ENCODE data around the gene ST3GAL2. TPM values are rescaled to one million over a fixed set of nuclear protein-coding genes. Genes with fewer than 3 reads are reported as not detected.

Gene ST3GAL2
- total and polyA plus RNA-seq, 4 donors, result 8.4 to 37.0 (median 30.5) TPM

- ATAC-seq (ENCODE audit: insufficient read depth, low FRiP score), result no peak
- TF ChIP-seq CTCF (IDR thresholded peaks at IDR 0.05; ENCODE audit: control extremely low read depth, extremely low read depth), result no peak
- no peak overlapping the region for H3K4me3 ChIP-seq
- H3K27me3 ChIP-seq (ENCODE audit: control insufficient read depth in 3 of 3, insufficient read depth in 3 of 3, low read length in 2 of 3), result no peaks in the 10 kb centered on the region
- peaks cover 0 to 10% (median 0%) of the 10 kb centered on the region in 5 donors for H3K4me1 ChIP-seq (ENCODE audit: control insufficient read depth in 5 of 5, insufficient read depth in 5 of 5, low read length in 5 of 5)
- peaks cover 0 to 12% (median 2%) of the 10 kb centered on the region in 4 donors for H3K36me3 ChIP-seq (ENCODE audit: control insufficient read depth in 4 of 4, insufficient read depth in 4 of 4, low read length in 4 of 4)
- no peak overlapping the region for H3K9ac ChIP-seq (ENCODE audit: insufficient read depth in 1 of 2, low read length in 2 of 2)
- WGBS, 2 donors, result 61 to 62% methylated on average over 8 of the region's 8 CpGs
- no peaks in the 10 kb centered on the region for H3K9me3 ChIP-seq (ENCODE audit: control insufficient read depth in 4 of 4, insufficient read depth in 3 of 4, low read length in 3 of 4)
- peak overlapping the region in 1 of 2 donors; percentile 17 for H3K27ac ChIP-seq (ENCODE audit: low read depth in 1 of 2, low read length in 1 of 2)
- DNase-seq, result peak in 1 of 3 donors; percentile 26
Measured at GRCh38 chr16:70460737-70461261, 21.9 kb upstream of the ST3GAL2 start.

GRCh38 chr16:70457446-70458166 is 18.7 kb upstream of the ST3GAL2 start:
- peaks cover 0 to 13% (median 6%) of the 10 kb centered on the region in 5 donors for H3K4me1 ChIP-seq (ENCODE audit: control insufficient read depth in 5 of 5, insufficient read depth in 5 of 5, low read length in 5 of 5)
- no peak overlapping the region for H3K4me3 ChIP-seq
- WGBS, 2 donors, result 95 to 96% methylated on average over 5 of the region's 5 CpGs
- H3K9me3 ChIP-seq (ENCODE audit: control insufficient read depth in 4 of 4, insufficient read depth in 3 of 4, low read length in 3 of 4), result no peaks in the 10 kb centered on the region
- peaks cover 0 to 2% (median 0%) of the 10 kb centered on the region in 4 donors for H3K36me3 ChIP-seq (ENCODE audit: control insufficient read depth in 4 of 4, insufficient read depth in 4 of 4, low read length in 4 of 4)
- H3K27ac ChIP-seq (ENCODE audit: low read depth in 1 of 2, low read length in 1 of 2), result no peak overlapping the region
- ATAC-seq (ENCODE audit: insufficient read depth, low FRiP score), result no peak
- DNase-seq, result no peak
- TF ChIP-seq CTCF (IDR thresholded peaks at IDR 0.05; ENCODE audit: control extremely low read depth, extremely low read depth), result no peak
- no peak overlapping the region for H3K9ac ChIP-seq (ENCODE audit: insufficient read depth in 1 of 2, low read length in 2 of 2)
- no peaks in the 10 kb centered on the region for H3K27me3 ChIP-seq (ENCODE audit: control insufficient read depth in 3 of 3, insufficient read depth in 3 of 3, low read length in 2 of 3)

- no peak for DNase-seq
- Histone ChIP-seq H3K9me3 (ENCODE audit: control insufficient read depth in 4 of 4, insufficient read depth in 3 of 4, low read length in 3 of 4) (no peaks in the 10 kb centered on the region), H3K4me1 (ENCODE audit: control insufficient read depth in 5 of 5, insufficient read depth in 5 of 5, low read length in 5 of 5) (peaks cover 0 to 9% (median 6%) of the 10 kb centered on the region in 5 donors), H3K27me3 (ENCODE audit: control insufficient read depth in 3 of 3, insufficient read depth in 3 of 3, low read length in 2 of 3) (no peaks in the 10 kb centered on the region), H3K9ac (ENCODE audit: insufficient read depth in 1 of 2, low read length in 2 of 2) (no peak overlapping the region), H3K27ac (ENCODE audit: low read depth in 1 of 2, low read length in 1 of 2) (no peak overlapping the region), H3K36me3 (ENCODE audit: control insufficient read depth in 4 of 4, insufficient read depth in 4 of 4, low read length in 4 of 4) (no peaks in the 10 kb centered on the region), H3K4me3 (no peak overlapping the region)
- TF ChIP-seq CTCF (IDR thresholded peaks at IDR 0.05; ENCODE audit: control extremely low read depth, extremely low read depth), result no peak
- 87 to 92% methylated on average over 7 of the region's 7 CpGs for WGBS, 2 donors
- ATAC-seq (ENCODE audit: insufficient read depth, low FRiP score), result no peak
Measured at GRCh38 chr16:70455910-70456309, 17.0 kb upstream of the ST3GAL2 start.

All from lung (tissue), 12 donors.